Astrocyte (in vitro differentiated cells and primary cell): ENCODE measurements around the gene DNAJC15.

Source experiments
- CTCF ChIP-seq: IDR thresholded peaks from 2 replicates; pipeline ENCODE4 v1.5.1; 2011; ENCODE audit warnings: low read depth, mild to moderate bottlenecking, inconsistent platforms, low read length, moderate library complexity; ENCODE audit not compliant: insufficient read depth
- EZH2 ChIP-seq: IDR thresholded peaks from 2 replicates; pipeline ENCODE4 v1.6.1; 2012; ENCODE audit warnings: mild to moderate bottlenecking, low read length, inconsistent platforms; ENCODE audit not compliant: insufficient read depth

DNA sequence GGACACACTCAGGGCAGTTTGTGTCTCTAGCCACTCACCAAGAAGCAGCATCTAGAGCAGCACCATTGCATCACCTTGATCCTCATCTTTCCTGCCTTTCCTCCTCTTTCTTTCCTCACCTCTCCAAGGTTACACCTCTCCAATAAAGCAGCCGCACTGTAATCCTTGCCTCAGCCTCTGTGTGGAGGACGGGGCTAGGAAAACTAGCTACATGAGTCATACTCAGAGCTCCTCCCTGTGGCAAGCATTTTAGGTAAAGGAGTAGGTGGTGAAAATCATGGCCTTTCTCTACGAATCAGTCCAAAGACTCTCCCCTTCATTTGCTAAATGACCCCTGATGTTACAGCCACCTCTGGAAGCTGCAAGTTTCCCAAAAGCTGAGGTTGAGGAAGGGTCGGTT lies 108.9 kb downstream of the DNAJC15 start:
- TF ChIP-seq CTCF (no peak), EZH2 (no peak)
